Ovary (tissue), 9 donors: ENCODE data around the gene PKN3. TPM values are rescaled to one million over a fixed set of nuclear protein-coding genes. Genes with fewer than 3 reads are reported as not detected.

Source experiments
- DNase-seq, 5 donors: peaks; one replicate each; pipeline ENCODE4 v3.0.0-alpha.2; 2019 to 2020
- H3K27ac ChIP-seq, 2 donors: fragments of 200-600 bp; one replicate each; pipeline versions ENCODE4 v1.5.1 to v1.8.0; 2019 to 2022
- H3K27me3 ChIP-seq: fragments of 200-600 bp; one replicate; pipeline ENCODE4 v1.8.0; 2022
- H3K36me3 ChIP-seq: fragments of 200-600 bp; sonication (generic); one replicate; pipeline ENCODE4 v1.5.1; 2019
- H3K4me1 ChIP-seq: one replicate; pipeline ENCODE4 v1.8.1; 2013; ENCODE audit warnings: mild to moderate bottlenecking, moderate library complexity; ENCODE audit not compliant: insufficient read depth
- H3K4me3 ChIP-seq: fragments of 200-600 bp; sonication (generic); one replicate; pipeline ENCODE4 v1.5.1; 2017
- H3K9me3 ChIP-seq, 2 donors: fragments of 200-600 bp in 1 of 2; sonication (generic) in 1 of 2; one replicate each; pipeline versions ENCODE4 v1.5.1 to v1.8.1; 2013 to 2019; ENCODE audit warnings: mild to moderate bottlenecking in 1 of 2, moderate library complexity in 1 of 2
- CTCF ChIP-seq, 3 donors: fragments of 450-650 bp in 2 of 3; fragments of 200-600 bp in 1 of 3; IDR thresholded peaks; one replicate each; pipeline versions ENCODE4 v1.5.1 to v1.8.0; 2016 to 2022; ENCODE audit warnings: antibody characterized with exemption in 3 of 3, mild to moderate bottlenecking in 1 of 3
- EP300 ChIP-seq: sonication (generic); formaldehyde crosslinking; IDR thresholded peaks from one replicate; pipeline ENCODE4 v1.6.1; 2017; ENCODE audit warnings: antibody characterized with exemption
- POLR2A ChIP-seq: fragments of 450-650 bp; IDR thresholded peaks from one replicate; pipeline ENCODE4 v1.6.1; 2017; ENCODE audit warnings: antibody characterized with exemption, mild to moderate bottlenecking, moderate library complexity
- WGBS, 3 donors: extraction: QIAGEN DNeasy Blood & Tissue Kit in 1 of 3; methylation state at CpG; one replicate each; pipeline versions ENCODE4 v1.1.5 to v1.1.7; 2013 to 2017; 5-methylcytosine and 5-hydroxymethylcytosine counted together
- intact Hi-C, 4 donors: fragments of 100-400 bp; cut with DNase I; formaldehyde crosslinking; loops; one replicate each; pipeline versions ENCODE4 v1.11.0 to v1.15.1; 2022 to 2023
- polyA plus RNA-seq, 2 donors: library from polyadenylated mRNA; stranded (reverse); fragments of 200-250 nt in 1 of 2; fragments of 350-450 nt in 1 of 2; fragmentation: Illumina TruSeq in 1 of 2; extraction: RNeasy Lipid Tissue Mini Kit (QIAGEN cat#74804) in 1 of 2; gene quantifications; one replicate each; pipeline ENCODE4 v1.2.3, GENCODE V29; 2013 to 2014
- total RNA-seq, 7 donors: library from RNA; depleted of rRNA in 2 of 7; stranded (reverse); fragments of >200 nt in 2 of 7; fragmentation: NEBNext Ultra II Directional in 3 of 7; extraction: Animal tissue kit (Norgen Biotek cat#: 25700) in 3 of 7; gene quantifications; one replicate each; pipeline versions ENCODE4 v1.1.0 to v1.2.4, GENCODE V29; 2016 to 2023
- donor health status: DM: no; HTN: no; CAD: no; lungs with moderate emphysema.
- donor health status: DM: no; HTN: no; CAD: no.
- donor health status: Bipolar disorder and iron deficiency.
- donor health status: DM: yes; HTN: yes; CAD: no.
- donor health status: DM: no; HTN: no; CAD: no.
- donor health status: DM: yes; HTN: yes; CAD: no.

Gene PKN3
- total and polyA plus RNA-seq, 9 donors, result 1.3 to 7.6 (median 4.2) TPM

GRCh38 chr9:128743421-128743820, 41.1 kb downstream of the PKN3 start:
- H3K4me3 ChIP-seq, result no peak overlapping the region
- WGBS, 3 donors, result 92 to 100% (median 98%) methylated on average over 1 of the region's 1 CpG
- no peaks in the 10 kb centered on the region for H3K9me3 ChIP-seq
- intact Hi-C loops, result no loop called here
- H3K4me1 ChIP-seq, result no peaks in the 10 kb centered on the region
- H3K27ac ChIP-seq, result no peak overlapping the region
- no peaks in the 10 kb centered on the region for H3K27me3 ChIP-seq
- H3K36me3 ChIP-seq, result no peaks in the 10 kb centered on the region
- DNase-seq, result no peak
- TF ChIP-seq POLR2A, result no peak
- no peak for TF ChIP-seq CTCF (IDR thresholded peaks at IDR 0.05)
- no peak for TF ChIP-seq EP300

GRCh38 chr9:128747241-128747640, 44.9 kb downstream of the PKN3 start:
- Histone ChIP-seq H3K36me3 (no peaks in the 10 kb centered on the region), H3K9me3 (no peaks in the 10 kb centered on the region), H3K27me3 (no peaks in the 10 kb centered on the region), H3K27ac (no peak overlapping the region), H3K4me3 (no peak overlapping the region), H3K4me1 (no peaks in the 10 kb centered on the region)
- intact Hi-C loops, result no loop called here
- 86 to 89% (median 87%) methylated on average over 1 of the region's 1 CpG for WGBS, 3 donors
- TF ChIP-seq POLR2A (no peak), CTCF (IDR thresholded peaks at IDR 0.05) (no peak), EP300 (no peak)
- no peak for DNase-seq

- 82 to 88% (median 83%) methylated on average over 22 of the region's 22 CpGs for WGBS, 3 donors
- DNase-seq, result no peak
- Histone ChIP-seq H3K36me3 (no peaks in the 10 kb centered on the region), H3K4me1 (no peaks in the 10 kb centered on the region), H3K9me3 (no peaks in the 10 kb centered on the region), H3K27ac (no peak overlapping the region), H3K4me3 (no peak overlapping the region), H3K27me3 (no peaks in the 10 kb centered on the region)
- intact Hi-C loops, result no loop called here
- TF ChIP-seq EP300, result no peak
- TF ChIP-seq POLR2A, result no peak
- no peak for TF ChIP-seq CTCF (IDR thresholded peaks at IDR 0.05)
Measured at GRCh38 chr9:128750926-128751595, 48.8 kb downstream of the PKN3 start.

GRCh38 chr9:128753627-128754026, 51.3 kb downstream of the PKN3 start:
- no peak for DNase-seq
- Histone ChIP-seq H3K4me1 (no peaks in the 10 kb centered on the region), H3K36me3 (no peaks in the 10 kb centered on the region), H3K27ac (no peak overlapping the region), H3K9me3 (no peaks in the 10 kb centered on the region), H3K27me3 (no peaks in the 10 kb centered on the region), H3K4me3 (no peak overlapping the region)
- WGBS, 3 donors, result 92 to 97% (median 94%) methylated on average over 16 of the region's 16 CpGs
- intact Hi-C loops, result no loop called here
- TF ChIP-seq EP300 (no peak), POLR2A (no peak), CTCF (IDR thresholded peaks at IDR 0.05) (no peak)
